ENCODE data around the gene MACROD2.

GRCh38 chr20:16083639-16084280 is 2088.4 kb downstream of the MACROD2 start:
- TF ChIP-seq EP300 (IDR thresholded peaks at IDR 0.05) (no peak), CTCF (IDR thresholded peaks at IDR 0.05) (no peak), POLR2A (IDR thresholded peaks at IDR 0.05) (no peak), POLR2AphosphoS5 (IDR thresholded peaks at IDR 0.05) (no peak)
